ENCODE measurements around the gene ARID5B. TPM values are rescaled to one million over a fixed set of nuclear protein-coding genes. Genes with fewer than 3 reads are reported as not detected.
A peak's percentile ranks its signal among the peaks of the same experiment; 100 is the strongest.
"Not testable (repeated sequence)": the region's sequence is repeated elsewhere in the genome, so short reads cannot be mapped to it uniquely, and the experiment has no call there.

The ARID5B gene, protein sequence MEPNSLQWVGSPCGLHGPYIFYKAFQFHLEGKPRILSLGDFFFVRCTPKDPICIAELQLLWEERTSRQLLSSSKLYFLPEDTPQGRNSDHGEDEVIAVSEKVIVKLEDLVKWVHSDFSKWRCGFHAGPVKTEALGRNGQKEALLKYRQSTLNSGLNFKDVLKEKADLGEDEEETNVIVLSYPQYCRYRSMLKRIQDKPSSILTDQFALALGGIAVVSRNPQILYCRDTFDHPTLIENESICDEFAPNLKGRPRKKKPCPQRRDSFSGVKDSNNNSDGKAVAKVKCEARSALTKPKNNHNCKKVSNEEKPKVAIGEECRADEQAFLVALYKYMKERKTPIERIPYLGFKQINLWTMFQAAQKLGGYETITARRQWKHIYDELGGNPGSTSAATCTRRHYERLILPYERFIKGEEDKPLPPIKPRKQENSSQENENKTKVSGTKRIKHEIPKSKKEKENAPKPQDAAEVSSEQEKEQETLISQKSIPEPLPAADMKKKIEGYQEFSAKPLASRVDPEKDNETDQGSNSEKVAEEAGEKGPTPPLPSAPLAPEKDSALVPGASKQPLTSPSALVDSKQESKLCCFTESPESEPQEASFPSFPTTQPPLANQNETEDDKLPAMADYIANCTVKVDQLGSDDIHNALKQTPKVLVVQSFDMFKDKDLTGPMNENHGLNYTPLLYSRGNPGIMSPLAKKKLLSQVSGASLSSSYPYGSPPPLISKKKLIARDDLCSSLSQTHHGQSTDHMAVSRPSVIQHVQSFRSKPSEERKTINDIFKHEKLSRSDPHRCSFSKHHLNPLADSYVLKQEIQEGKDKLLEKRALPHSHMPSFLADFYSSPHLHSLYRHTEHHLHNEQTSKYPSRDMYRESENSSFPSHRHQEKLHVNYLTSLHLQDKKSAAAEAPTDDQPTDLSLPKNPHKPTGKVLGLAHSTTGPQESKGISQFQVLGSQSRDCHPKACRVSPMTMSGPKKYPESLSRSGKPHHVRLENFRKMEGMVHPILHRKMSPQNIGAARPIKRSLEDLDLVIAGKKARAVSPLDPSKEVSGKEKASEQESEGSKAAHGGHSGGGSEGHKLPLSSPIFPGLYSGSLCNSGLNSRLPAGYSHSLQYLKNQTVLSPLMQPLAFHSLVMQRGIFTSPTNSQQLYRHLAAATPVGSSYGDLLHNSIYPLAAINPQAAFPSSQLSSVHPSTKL
- 22.3 and 30.4 TPM in 2 replicates for total RNA-seq (2012; rRNA removed)

DNA sequence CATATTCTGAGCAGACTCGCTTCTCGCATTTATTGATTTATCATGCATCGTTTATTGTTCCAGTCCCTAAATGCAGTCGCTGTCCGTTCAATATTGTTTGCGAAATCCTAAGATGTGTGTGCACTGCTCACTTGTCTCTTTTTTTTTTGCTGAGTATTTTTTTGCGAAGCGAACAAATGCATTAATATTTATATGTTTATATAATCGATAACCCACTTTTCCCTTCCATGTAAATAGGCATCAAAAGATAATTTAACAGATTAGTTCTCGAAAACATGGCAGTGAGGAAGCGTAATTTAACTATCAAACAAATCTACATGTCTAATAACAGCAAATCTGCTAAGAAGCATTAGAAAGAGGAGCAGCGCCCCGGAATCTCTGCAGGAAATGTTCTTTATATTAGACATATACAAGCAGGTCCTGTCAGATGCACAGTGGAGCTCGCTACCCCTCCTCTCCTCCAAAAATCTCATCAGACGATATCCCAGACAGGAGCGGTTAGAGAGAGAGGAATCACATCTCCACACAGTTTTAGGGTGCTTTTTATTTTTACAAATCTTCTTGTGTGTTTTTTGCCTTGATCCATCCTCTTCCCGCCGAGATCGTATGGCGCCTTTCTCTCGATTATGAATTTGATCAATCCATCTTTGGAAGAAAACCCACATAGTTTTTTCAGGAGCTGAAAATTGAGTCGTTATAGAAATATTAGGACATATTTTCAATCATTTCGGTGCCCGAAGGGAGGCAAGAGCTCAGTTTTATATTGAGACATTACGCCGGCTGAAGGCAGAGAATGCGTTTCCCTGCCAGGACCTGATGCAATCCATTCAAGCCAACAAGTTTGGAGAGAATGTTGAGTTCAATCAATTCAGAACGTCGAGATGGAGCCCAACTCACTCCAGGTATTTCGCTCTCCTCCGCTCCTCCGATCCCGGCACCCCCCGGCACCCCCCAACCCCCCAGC, at the start of gene ARID5B:
ARID5B (plus strand) TSS at position 871 of the 964 bp plus-strand sequence; CDS start at position 882, 11 bp downstream.
- Histone ChIP-seq H3K9ac (ENCODE audit: low read depth, low read length) (peak within 1 kb of the TSS; percentile 92), H3K4me1 (ENCODE audit: control insufficient read depth, insufficient read depth, low read length) (peaks cover 49% of the 10 kb centered on the region), H3K36me3 (ENCODE audit: insufficient read depth, low read length) (no peaks in the 10 kb centered on the region), H3K4me3 (ENCODE audit: low read length) (peak within 1 kb of the TSS; percentile 83), H3K4me2 (ENCODE audit: low read length) (peak within 1 kb of the TSS; percentile 95), H3K27me3 (ENCODE audit: control insufficient read depth, insufficient read depth, low read length) (no peaks in the 10 kb centered on the region), H3K9me3 (replicated peaks; ENCODE audit: low read length) (no peaks in the 10 kb centered on the region)

DNA sequence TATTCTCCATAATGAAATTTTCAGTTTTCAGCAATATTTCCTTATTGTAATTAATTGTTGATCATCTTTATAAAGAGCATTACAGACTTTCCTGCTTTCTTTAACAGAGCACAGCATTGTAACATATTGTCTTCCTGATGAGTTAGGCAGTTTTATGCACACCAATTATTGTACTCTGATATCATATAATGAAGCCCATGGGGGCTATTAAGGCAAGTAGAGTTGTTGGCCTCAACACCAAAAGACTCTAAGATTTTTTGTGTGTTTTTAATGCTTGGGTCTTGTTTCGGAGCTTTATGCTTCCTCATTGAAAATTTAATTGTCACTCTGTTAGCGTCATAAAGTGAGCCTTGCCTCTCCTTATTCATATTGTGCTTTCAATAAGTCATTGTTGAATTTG, 49.2 kb upstream of the ARID5B start:
- H3K36me3 ChIP-seq (ENCODE audit: insufficient read depth, low read length) = no peaks in the 10 kb centered on the region
- H3K9ac ChIP-seq (ENCODE audit: low read depth, low read length) = no peak overlapping the region
- H3K27me3 ChIP-seq (ENCODE audit: control insufficient read depth, insufficient read depth, low read length) = no peaks in the 10 kb centered on the region
- H3K9me3 ChIP-seq (replicated peaks; ENCODE audit: low read length) = no peaks in the 10 kb centered on the region
- no peak overlapping the region for H3K4me3 ChIP-seq (ENCODE audit: low read length)
- H3K4me2 ChIP-seq (ENCODE audit: low read length) = no peak overlapping the region
- peaks cover 6% of the 10 kb centered on the region for H3K4me1 ChIP-seq (ENCODE audit: control insufficient read depth, insufficient read depth, low read length)

GRCh38 chr10:61855771-61856170, 45.7 kb upstream of the ARID5B start:
- Histone ChIP-seq H3K36me3 (ENCODE audit: insufficient read depth, low read length) (no peaks in the 10 kb centered on the region), H3K9ac (ENCODE audit: low read depth, low read length) (no peak overlapping the region), H3K4me1 (ENCODE audit: control insufficient read depth, insufficient read depth, low read length) (no peaks in the 10 kb centered on the region), H3K4me3 (ENCODE audit: low read length) (no peak overlapping the region), H3K4me2 (ENCODE audit: low read length) (no peak overlapping the region), H3K9me3 (replicated peaks; ENCODE audit: low read length) (no peaks in the 10 kb centered on the region), H3K27me3 (ENCODE audit: control insufficient read depth, insufficient read depth, low read length) (no peaks in the 10 kb centered on the region)

DNA sequence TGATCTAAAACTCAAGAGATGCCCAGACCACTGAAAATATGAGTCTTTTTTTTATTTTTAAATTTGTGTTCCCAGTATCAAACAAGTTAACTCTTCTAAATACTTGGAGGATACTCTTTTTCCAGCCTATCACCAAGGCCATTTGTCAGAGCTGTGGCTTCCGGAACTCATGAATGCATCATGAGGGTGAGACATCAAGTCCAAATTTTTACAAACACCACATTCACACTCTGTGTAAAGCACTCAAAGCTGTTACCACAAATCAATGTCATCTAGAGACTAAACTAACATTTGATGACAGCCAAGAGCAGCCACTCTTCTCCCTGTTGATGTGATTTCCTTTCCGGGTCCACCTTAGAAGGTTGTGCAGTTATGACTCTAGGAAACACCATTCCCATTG, 43.8 kb upstream of the ARID5B start:
- no peak overlapping the region for H3K4me3 ChIP-seq (ENCODE audit: low read length)
- no peaks in the 10 kb centered on the region for H3K27me3 ChIP-seq (ENCODE audit: control insufficient read depth, insufficient read depth, low read length)
- no peak overlapping the region for H3K9ac ChIP-seq (ENCODE audit: low read depth, low read length)
- no peaks in the 10 kb centered on the region for H3K9me3 ChIP-seq (replicated peaks; ENCODE audit: low read length)
- H3K36me3 ChIP-seq (ENCODE audit: insufficient read depth, low read length) = no peaks in the 10 kb centered on the region
- no peak overlapping the region for H3K4me2 ChIP-seq (ENCODE audit: low read length)
- no peaks in the 10 kb centered on the region for H3K4me1 ChIP-seq (ENCODE audit: control insufficient read depth, insufficient read depth, low read length)

DNA sequence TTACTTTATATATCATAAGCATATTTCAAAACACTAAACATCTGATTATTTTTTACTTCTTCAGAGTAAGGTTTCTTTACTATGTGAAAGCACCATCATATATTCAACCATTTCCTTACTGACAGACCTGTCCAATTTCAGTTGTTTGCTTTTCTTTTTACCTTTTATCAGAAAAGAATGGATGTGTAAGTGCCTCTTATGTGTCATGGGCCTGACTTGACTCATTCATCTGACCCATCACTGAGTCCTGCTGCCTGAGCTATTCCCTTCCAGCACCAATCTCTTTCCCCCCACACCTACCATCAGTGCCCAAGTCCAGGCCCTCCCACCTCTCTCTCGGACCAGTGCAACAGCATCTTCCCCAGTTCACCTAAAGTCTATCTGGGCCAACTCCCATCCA, 41.7 kb upstream of the ARID5B start:
- Histone ChIP-seq H3K9ac (ENCODE audit: low read depth, low read length) (no peak overlapping the region), H3K36me3 (ENCODE audit: insufficient read depth, low read length) (no peaks in the 10 kb centered on the region), H3K9me3 (replicated peaks; ENCODE audit: low read length) (no peaks in the 10 kb centered on the region), H3K4me2 (ENCODE audit: low read length) (no peak overlapping the region), H3K4me1 (ENCODE audit: control insufficient read depth, insufficient read depth, low read length) (no peaks in the 10 kb centered on the region), H3K4me3 (ENCODE audit: low read length) (no peak overlapping the region), H3K27me3 (ENCODE audit: control insufficient read depth, insufficient read depth, low read length) (no peaks in the 10 kb centered on the region)

DNA sequence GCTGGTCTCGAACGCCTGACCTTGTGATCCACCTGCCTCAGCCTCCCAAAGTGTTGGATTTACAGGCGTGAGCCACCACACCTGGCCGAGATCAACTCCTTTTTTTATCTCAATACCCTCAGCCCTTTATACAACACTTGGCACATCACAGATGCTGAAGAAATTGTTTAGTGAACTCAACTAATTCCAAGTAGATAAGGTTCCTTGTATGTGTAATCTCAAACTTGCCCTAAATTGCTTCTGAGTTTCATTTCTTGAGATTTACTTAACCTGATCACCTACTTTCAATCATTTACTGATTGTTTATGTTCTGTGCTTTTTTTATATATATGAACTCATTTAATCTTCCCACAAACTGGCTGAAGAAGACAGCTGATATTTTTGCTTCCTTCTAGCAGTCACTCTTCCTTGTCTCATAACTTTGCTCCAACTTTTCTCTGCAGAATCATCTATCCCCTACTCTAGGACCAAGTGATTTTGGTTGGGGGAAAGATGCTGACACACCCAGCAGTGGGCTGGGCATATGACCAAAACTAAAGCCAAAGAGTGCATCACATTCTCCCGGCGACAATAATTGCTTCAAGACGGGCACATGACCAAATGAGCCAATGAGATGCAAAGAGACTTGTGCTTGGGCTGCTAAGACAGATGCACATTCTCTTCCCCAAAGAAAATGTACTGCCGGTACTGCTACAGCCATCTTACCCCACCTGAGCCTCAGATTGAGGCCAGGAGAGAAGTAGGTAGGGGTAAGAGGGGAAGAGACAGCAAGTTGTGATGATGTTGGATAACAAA, 40.3 kb upstream of the ARID5B start:
- H3K4me2 ChIP-seq (ENCODE audit: low read length) = no peak overlapping the region
- H3K36me3 ChIP-seq (ENCODE audit: insufficient read depth, low read length) = no peaks in the 10 kb centered on the region
- H3K4me3 ChIP-seq (ENCODE audit: low read length) = no peak overlapping the region
- no peaks in the 10 kb centered on the region for H3K9me3 ChIP-seq (replicated peaks; ENCODE audit: low read length)
- no peaks in the 10 kb centered on the region for H3K27me3 ChIP-seq (ENCODE audit: control insufficient read depth, insufficient read depth, low read length)
- H3K4me1 ChIP-seq (ENCODE audit: control insufficient read depth, insufficient read depth, low read length) = no peaks in the 10 kb centered on the region
- H3K9ac ChIP-seq (ENCODE audit: low read depth, low read length) = no peak overlapping the region

DNA sequence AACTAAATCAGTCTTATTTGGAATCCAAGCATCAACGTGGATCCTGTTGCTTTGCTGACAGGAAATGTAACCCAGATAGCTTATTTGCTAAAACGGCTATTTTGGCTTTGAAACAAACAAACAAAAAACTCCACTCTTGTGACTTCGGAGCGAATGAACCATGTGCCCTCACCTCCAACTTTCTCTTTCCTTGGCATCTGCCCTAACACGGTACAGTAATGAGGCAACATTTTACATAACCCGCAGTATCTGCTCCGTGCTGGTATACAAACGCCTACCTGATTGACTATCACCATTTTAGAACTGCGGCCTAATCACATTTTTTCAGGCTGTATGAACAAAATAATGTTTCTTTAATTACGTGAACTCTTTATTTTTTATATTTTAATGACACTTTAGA, 37.5 kb upstream of the ARID5B start:
- Histone ChIP-seq H3K4me1 (ENCODE audit: control insufficient read depth, insufficient read depth, low read length) (peaks cover under 1% of the 10 kb centered on the region), H3K27me3 (ENCODE audit: control insufficient read depth, insufficient read depth, low read length) (no peaks in the 10 kb centered on the region), H3K36me3 (ENCODE audit: insufficient read depth, low read length) (no peaks in the 10 kb centered on the region), H3K9ac (ENCODE audit: low read depth, low read length) (no peak overlapping the region), H3K9me3 (replicated peaks; ENCODE audit: low read length) (no peaks in the 10 kb centered on the region), H3K4me3 (ENCODE audit: low read length) (no peak overlapping the region), H3K4me2 (ENCODE audit: low read length) (no peak overlapping the region)

DNA sequence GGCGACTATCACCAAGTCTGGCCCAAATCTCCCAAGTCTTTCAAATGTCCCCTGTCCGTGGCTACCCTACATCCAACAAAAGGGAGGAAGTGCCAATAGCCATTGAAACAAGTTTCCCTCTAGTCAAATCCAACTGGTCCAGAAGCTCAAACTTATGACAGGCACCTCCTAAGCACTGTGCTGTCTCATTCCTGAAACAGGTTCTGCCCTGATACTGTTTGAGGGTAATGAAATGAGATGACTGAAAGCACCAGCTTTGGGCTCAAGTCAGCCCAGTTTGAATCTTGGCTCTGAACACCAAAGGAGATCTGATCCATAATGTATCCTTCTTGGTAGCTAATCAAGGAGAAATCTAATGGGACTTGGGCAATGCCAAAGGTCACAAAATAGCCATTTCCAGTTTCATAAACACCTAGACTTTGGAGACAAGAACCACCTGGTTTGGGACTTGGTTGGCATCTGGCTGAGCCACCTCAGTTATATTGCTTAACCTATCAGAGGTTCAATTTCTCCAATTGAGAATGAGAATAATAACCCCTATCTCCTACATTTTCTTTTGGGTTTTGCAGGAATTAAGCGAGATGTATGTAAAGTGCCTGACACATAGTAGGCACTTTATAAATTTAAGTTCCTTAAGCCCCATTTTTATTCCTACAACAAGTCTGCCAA, 34.7 kb upstream of the ARID5B start:
- H3K36me3 ChIP-seq (ENCODE audit: insufficient read depth, low read length) = no peaks in the 10 kb centered on the region
- no peak overlapping the region for H3K9ac ChIP-seq (ENCODE audit: low read depth, low read length)
- no peaks in the 10 kb centered on the region for H3K9me3 ChIP-seq (replicated peaks; ENCODE audit: low read length)
- no peaks in the 10 kb centered on the region for H3K27me3 ChIP-seq (ENCODE audit: control insufficient read depth, insufficient read depth, low read length)
- H3K4me3 ChIP-seq (ENCODE audit: low read length) = no peak overlapping the region
- peaks cover 17% of the 10 kb centered on the region for H3K4me1 ChIP-seq (ENCODE audit: control insufficient read depth, insufficient read depth, low read length)
- no peak overlapping the region for H3K4me2 ChIP-seq (ENCODE audit: low read length)

DNA sequence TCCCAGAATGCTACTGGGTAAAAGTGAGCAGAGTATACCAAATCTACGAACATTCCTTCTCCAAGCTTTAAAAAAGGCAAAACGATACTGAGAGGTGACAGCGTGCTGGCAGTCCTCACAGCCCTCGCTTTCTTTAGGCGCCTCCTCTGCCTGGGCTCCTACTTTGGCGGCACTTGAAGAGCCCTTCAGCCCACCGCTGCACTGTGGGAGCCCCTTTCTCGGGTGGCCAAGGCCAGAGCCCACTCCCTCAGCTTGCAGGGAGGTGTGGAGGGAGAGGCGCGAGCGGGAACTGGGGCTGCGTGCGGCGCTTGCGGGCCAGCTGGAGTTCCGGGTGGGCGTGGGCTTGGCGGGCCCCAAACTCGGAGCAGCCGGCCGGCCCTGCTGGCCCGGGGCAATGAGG, 34.1 kb upstream of the ARID5B start:
- peaks cover 17% of the 10 kb centered on the region for H3K4me1 ChIP-seq (ENCODE audit: control insufficient read depth, insufficient read depth, low read length)
- H3K27me3 ChIP-seq (ENCODE audit: control insufficient read depth, insufficient read depth, low read length); H3K36me3 ChIP-seq (ENCODE audit: insufficient read depth, low read length); H3K9me3 ChIP-seq (replicated peaks; ENCODE audit: low read length); H3K9ac ChIP-seq (ENCODE audit: low read depth, low read length); H3K4me3 ChIP-seq (ENCODE audit: low read length); H3K4me2 ChIP-seq (ENCODE audit: low read length): not testable (repeated sequence)

GRCh38 chr10:61867817-61868216, 33.7 kb upstream of the ARID5B start:
- H3K4me1 ChIP-seq (ENCODE audit: control insufficient read depth, insufficient read depth, low read length) = peaks cover 17% of the 10 kb centered on the region
- H3K36me3 ChIP-seq (ENCODE audit: insufficient read depth, low read length); H3K4me3 ChIP-seq (ENCODE audit: low read length); H3K9ac ChIP-seq (ENCODE audit: low read depth, low read length); H3K4me2 ChIP-seq (ENCODE audit: low read length); H3K9me3 ChIP-seq (replicated peaks; ENCODE audit: low read length); H3K27me3 ChIP-seq (ENCODE audit: control insufficient read depth, insufficient read depth, low read length): not testable (repeated sequence)

Measured in skeletal muscle satellite cell (primary cell).